Loucy (cell line): ENCODE results near the gene CIP2A.

Experiments
- H2AFZ ChIP-seq: fragments of 200-600 bp; sonication (generic); 2 replicates; pipeline ENCODE4 v1.6.0; 2016; ENCODE audit warnings: antibody characterized with exemption, mild to moderate bottlenecking, low read length, moderate library complexity
- H3F3A ChIP-seq: fragments of 200-600 bp; 2 replicates; pipeline ENCODE4 v1.6.0; 2016; ENCODE audit warnings: antibody characterized with exemption, low read depth, mild to moderate bottlenecking
- H3K27me3 ChIP-seq: fragments of 200-600 bp; sonication (generic); 2 replicates; pipeline ENCODE4 v1.6.1; 2014; ENCODE audit warnings: low read length, mild to moderate bottlenecking; ENCODE audit not compliant: insufficient read depth, poor library complexity, severe bottlenecking
- H3K36me3 ChIP-seq: fragments of 200-600 bp; sonication (generic); 2 replicates; pipeline ENCODE4 v1.6.1; 2016; ENCODE audit warnings: low read length; ENCODE audit not compliant: insufficient read depth
- H3K4me1 ChIP-seq: fragments of 200-600 bp; sonication (generic); 2 replicates; pipeline ENCODE4 v1.5.1; 2014; ENCODE audit warnings: low read length, mild to moderate bottlenecking; ENCODE audit not compliant: insufficient read depth, poor library complexity, severe bottlenecking
- H3K4me2 ChIP-seq: fragments of 200-600 bp; sonication (generic); 2 replicates; pipeline ENCODE4 v1.6.0; 2014; ENCODE audit warnings: antibody characterized with exemption, low read length, low read depth, mild to moderate bottlenecking; ENCODE audit not compliant: poor library complexity, severe bottlenecking
- H3K4me3 ChIP-seq: fragments of 200-600 bp; sonication (generic); 2 replicates; pipeline ENCODE4 v1.5.1; 2014; ENCODE audit warnings: low read length, mild to moderate bottlenecking, mixed read lengths; ENCODE audit not compliant: poor library complexity, severe bottlenecking
- H3K79me2 ChIP-seq: fragments of 200-600 bp; sonication (generic); 2 replicates; pipeline ENCODE4 v1.6.1; 2014; ENCODE audit warnings: low read length; ENCODE audit not compliant: insufficient read depth
- H3K9ac ChIP-seq: fragments of 200-600 bp; sonication (generic); 2 replicates; pipeline ENCODE4 v1.6.0; 2014; ENCODE audit warnings: mild to moderate bottlenecking, low read depth, low read length, moderate library complexity; ENCODE audit not compliant: poor library complexity, severe bottlenecking
- H3K9me2 ChIP-seq: fragments of 200-600 bp; sonication (generic); replicated peaks from 2 replicates; pipeline ENCODE4 v1.6.1; 2016; ENCODE audit warnings: low read depth, low read length, mixed read lengths
- H3K9me3 ChIP-seq: fragments of 200-600 bp; sonication (generic); 2 replicates; pipeline ENCODE4 v1.6.1; 2014; ENCODE audit warnings: mild to moderate bottlenecking, antibody characterized with exemption, low read length, low read depth; ENCODE audit not compliant: insufficient read depth
- H4K20me1 ChIP-seq: fragments of 200-600 bp; sonication (generic); 2 replicates; pipeline ENCODE4 v1.6.0; 2014; ENCODE audit warnings: antibody characterized with exemption, low read length, mild to moderate bottlenecking; ENCODE audit not compliant: insufficient read depth, poor library complexity, severe bottlenecking
- CTCF ChIP-seq: fragments of 200-600 bp; sonication (generic); conservative IDR thresholded peaks from 2 replicates; pipeline ENCODE4 v1.5.1; 2014; ENCODE audit warnings: mild to moderate bottlenecking, antibody characterized with exemption, low read length
- EZH2phosphoT487 ChIP-seq: fragments of 200-600 bp; IDR thresholded peaks from 2 replicates; pipeline ENCODE4 v1.6.1; 2018; ENCODE audit warnings: antibody characterized with exemption, mild to moderate bottlenecking, moderate library complexity, borderline replicate concordance

CIP2A gene

GRCh38 chr3:108554229-108554628 lies 35.0 kb downstream of the CIP2A start:
- Histone ChIP-seq H3F3A (no peaks in the 10 kb centered on the region), H3K9me3 (no peaks in the 10 kb centered on the region), H3K79me2 (no peaks in the 10 kb centered on the region), H3K27me3 (no peaks in the 10 kb centered on the region), H4K20me1 (no peaks in the 10 kb centered on the region), H3K9me2 (no peaks in the 10 kb centered on the region), H3K4me3 (no peak overlapping the region), H3K9ac (no peak overlapping the region), H3K4me2 (no peak overlapping the region), H3K4me1 (no peaks in the 10 kb centered on the region), H2AFZ (no peak overlapping the region), H3K36me3 (peaks cover 64% of the 10 kb centered on the region; the same call in 1 of the 2 replicates)
- TF ChIP-seq CTCF (no peak), EZH2phosphoT487 (no peak)

GRCh38 chr3:108552267-108553159 lies 36.7 kb downstream of the CIP2A start:
- Histone ChIP-seq H3K27me3 (no peaks in the 10 kb centered on the region), H3K79me2 (no peaks in the 10 kb centered on the region), H3F3A (no peaks in the 10 kb centered on the region), H3K4me1 (no peaks in the 10 kb centered on the region), H3K4me3 (no peak overlapping the region), H3K9ac (no peak overlapping the region), H3K9me3 (no peaks in the 10 kb centered on the region), H3K9me2 (no peaks in the 10 kb centered on the region), H3K4me2 (no peak overlapping the region), H3K36me3 (peaks cover 58% of the 10 kb centered on the region; the same call in 1 of the 2 replicates), H2AFZ (no peak overlapping the region), H4K20me1 (no peaks in the 10 kb centered on the region)
- TF ChIP-seq CTCF, result peak; percentile 80
- TF ChIP-seq EZH2phosphoT487, result no peak

GRCh38 chr3:108548886-108549285 lies 40.4 kb downstream of the CIP2A start:
- Histone ChIP-seq H3K9me3 (no peaks in the 10 kb centered on the region), H3K4me3 (no peak overlapping the region), H3F3A (no peaks in the 10 kb centered on the region), H3K9ac (no peak overlapping the region), H3K36me3 (peaks cover 39% of the 10 kb centered on the region; the same call in 1 of the 2 replicates), H2AFZ (no peak overlapping the region), H3K4me2 (no peak overlapping the region), H3K4me1 (no peaks in the 10 kb centered on the region), H3K9me2 (no peaks in the 10 kb centered on the region), H4K20me1 (no peaks in the 10 kb centered on the region), H3K27me3 (no peaks in the 10 kb centered on the region), H3K79me2 (no peaks in the 10 kb centered on the region)
- TF ChIP-seq EZH2phosphoT487 (no peak), CTCF (no peak)
